SU-DHL-6 (cell line): Measurements from ENCODE around the gene PRDM16.

Source experiments
- CTCF ChIP-seq: fragments of 200-600 bp; sonication (generic); IDR thresholded peaks from one replicate; pipeline ENCODE4 v1.5.1; 2017; ENCODE audit warnings: antibody characterized with exemption, mild to moderate bottlenecking, low read length, moderate library complexity; ENCODE audit not compliant: insufficient read depth, poor library complexity, severe bottlenecking
- EZH2phosphoT487 ChIP-seq: fragments of 200-600 bp; sonication (generic), shearing (Covaris generic); conservative IDR thresholded peaks from 2 replicates; pipeline ENCODE4 v1.6.1; 2018; ENCODE audit warnings: mild to moderate bottlenecking, antibody characterized with exemption, low read length, moderate library complexity, mixed read lengths

GRCh38 chr1:3423245-3423829, 354.3 kb downstream of the PRDM16 start:
- TF ChIP-seq CTCF (no peak), EZH2phosphoT487 (no peak)
